NCI-H1417 (cell line): ENCODE measurements around the gene TIMP1.
"Not testable (repeated sequence)": the region's sequence is repeated elsewhere in the genome, so short reads cannot be mapped to it uniquely, and the experiment has no call there.

ENCODE experiments used
- DNase-seq, 3 experiments: peaks; one replicate each; lab custom pipeline; 2025; lab: John Stamatoyannopoulos, UW

TIMP1 gene

DNA sequence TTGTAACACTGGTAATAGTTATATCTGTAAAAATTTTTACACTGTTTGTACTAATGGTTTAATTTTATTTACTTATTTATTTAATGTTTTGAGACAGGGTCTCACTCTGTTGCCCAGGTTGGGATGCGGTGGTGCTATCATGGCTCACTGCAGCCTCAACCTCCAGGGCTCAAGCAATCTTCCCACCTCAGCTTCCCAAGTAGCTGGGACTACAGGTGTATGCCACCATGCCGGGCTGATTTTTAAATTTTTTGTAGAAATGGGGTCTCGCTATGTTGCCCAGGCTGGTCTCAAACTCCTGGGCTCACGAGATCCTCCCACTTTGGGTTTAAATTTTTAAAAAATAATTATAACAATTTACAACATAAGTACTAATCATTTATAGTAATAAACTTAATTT is 20.9 kb downstream of the TIMP1 start:
- DNase-seq = not testable (repeated sequence)

DNA sequence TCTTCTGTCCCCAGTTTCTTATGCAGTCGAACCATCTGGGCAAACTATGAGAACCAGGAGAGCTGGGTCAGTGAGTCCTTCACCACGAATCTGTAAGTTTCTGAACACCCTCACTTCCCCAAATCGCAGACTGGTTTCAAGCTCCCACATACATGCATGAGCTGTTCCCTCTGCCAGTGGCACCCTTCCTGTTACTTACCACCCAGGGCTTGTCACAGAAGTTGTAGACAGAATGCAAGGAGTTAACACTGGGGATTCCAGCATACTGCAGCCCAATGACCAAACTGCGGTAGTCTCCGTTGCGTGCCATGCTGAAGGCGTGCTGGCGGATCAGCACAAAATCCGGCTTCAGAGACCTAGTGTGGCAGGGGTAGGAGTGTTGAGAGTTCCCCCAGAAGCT is 22.8 kb downstream of the TIMP1 start:
- DNase-seq = no peak

DNA sequence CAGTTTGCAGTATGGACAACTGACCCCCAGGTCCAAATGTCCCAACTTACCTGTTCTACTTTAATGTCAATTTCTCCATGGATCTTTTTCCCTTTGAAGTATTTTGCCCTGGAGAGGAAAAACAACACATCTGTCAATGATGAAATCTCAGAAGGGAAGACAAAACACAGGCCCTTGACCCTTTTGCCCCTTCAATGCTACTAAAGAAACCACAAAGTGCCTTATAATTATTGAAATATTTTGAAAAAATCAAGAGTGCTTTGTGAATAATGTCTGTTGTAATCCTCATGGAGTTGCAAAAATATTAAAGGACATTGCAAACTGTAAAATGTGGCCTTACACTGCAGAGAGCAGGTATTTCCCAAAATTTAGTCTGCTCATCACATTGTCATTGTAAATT is 24.9 kb downstream of the TIMP1 start:
- DNase-seq = no peak

DNA sequence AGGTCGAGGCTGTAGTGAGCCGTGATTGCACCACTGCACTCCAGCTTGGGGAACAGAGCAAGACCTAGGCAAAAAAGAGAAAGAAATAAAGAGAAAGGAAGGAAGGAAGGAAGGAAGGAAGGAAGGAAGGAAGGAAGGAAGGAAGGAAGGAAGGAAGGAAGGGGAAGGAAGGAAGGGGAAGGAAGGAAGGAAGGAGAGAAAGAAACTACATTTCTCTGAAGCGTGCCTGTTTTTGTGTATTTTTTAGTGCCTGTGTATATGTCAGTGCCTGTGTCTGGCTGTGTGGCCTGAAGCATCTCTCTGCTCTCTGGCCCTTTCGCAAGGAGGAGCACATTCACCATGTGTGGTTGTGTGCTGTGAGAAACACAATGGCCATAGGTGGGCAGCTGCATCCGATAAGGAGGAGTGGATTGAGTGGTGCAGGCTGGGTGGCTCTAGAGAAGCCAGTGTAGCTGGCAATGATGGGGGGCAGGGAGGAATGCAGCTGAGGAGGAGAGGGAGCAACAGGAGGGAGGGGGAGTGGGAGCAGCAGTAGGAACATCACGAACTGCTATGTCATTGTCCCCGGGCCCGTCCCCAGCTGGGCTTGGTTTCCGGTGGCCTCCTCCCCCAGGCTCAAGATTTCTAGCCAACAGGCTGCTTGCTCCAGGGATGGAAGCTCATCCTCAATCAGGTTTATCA is 26.0 kb downstream of the TIMP1 start:
- DNase-seq = no peak

DNA sequence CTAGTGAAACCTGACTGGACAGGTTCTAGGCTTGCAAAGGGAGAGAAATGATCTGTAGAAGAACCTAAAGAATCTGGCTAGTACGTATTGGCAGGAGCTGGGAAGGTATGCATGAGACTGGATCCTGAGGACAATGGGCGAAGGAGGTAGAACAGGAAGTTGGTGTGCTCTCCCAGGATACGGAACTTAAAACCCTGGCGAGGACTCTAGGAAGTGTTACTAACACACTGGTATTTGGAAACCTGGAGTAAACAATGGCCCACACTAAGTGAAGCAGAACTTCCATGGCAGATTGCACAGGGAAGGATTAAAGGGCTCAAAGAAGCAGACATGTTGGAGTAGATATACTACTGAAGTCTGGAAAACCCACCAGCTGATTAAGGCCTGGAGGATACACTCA is 28.3 kb downstream of the TIMP1 start:
- DNase-seq = no peak

DNA sequence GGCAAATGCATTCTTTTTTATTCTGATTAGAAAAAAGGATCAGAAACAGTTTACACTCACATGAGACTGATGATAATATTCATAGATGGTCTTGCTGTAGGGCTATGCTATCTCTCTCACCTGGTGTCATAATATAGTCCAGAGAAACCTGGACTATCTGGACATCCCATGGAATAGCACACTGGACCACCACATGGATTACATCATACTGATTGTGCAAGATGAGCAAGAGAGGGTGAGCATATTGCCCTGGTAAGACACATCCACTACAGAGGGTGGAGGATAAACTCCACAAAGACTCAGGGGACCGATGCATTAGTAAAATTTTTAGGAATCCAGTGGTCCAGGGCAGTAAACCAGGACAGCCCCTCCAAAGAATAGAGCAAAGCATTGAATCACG is 29.3 kb downstream of the TIMP1 start:
- no peak for DNase-seq

DNA sequence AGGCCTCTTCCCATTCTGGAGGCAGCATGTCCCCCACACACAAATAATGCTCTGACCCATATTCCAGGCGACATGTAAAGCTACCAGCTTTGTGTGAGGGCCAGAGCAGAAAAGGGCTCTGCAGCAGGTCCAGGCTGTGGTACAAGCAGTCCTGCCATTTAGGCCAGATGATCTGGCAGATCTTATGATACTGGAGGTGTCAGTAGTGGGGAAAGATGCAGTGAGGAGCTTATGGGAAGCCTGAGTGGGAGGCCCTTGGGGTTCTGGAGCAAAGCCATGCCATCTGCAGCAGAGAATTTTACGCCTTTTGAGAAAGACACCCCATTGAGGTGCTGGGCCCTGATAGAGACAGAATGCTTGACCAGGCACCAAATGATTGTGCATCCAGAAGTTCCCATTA is 29.7 kb downstream of the TIMP1 start:
- DNase-seq = no peak

DNA sequence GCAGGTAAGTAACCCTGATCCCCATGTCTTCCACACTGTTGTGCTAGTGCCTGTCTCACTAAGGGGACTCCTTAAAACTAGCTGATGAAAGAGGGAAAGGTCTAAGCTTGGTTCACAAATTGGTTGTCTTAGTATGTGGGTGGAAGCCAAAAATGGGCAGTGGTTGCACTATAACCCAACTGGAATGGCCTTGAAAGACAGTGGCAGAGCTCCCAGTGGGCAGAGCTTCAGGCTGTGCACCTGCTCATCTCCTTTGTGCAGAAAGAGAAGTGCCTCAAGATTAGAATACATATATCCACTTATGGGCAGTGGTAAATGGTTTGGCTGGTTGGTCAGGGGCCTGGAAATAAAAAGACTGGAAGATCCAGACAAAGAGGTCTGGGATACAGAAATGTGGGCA is 30.2 kb downstream of the TIMP1 start:
- no peak for DNase-seq

DNA sequence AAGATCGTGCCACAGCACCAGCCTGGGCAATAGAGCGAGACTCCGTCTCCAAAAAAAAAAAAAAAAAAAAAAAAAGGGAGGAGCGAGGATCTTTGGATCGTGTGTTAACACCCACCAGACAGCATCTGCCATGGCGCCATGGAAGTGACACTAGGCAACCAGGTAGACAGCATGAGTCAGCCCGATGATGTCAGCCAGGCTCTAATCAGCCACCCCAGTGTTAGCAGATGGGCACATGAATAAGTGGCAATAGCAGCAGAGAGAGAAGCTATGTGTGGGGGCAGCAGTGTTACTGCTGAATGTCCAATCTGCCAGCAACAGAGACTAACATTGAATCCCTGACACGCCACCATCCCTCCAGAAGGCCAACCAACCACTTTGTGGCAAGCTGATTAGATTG is 30.8 kb downstream of the TIMP1 start:
- no peak for DNase-seq

DNA sequence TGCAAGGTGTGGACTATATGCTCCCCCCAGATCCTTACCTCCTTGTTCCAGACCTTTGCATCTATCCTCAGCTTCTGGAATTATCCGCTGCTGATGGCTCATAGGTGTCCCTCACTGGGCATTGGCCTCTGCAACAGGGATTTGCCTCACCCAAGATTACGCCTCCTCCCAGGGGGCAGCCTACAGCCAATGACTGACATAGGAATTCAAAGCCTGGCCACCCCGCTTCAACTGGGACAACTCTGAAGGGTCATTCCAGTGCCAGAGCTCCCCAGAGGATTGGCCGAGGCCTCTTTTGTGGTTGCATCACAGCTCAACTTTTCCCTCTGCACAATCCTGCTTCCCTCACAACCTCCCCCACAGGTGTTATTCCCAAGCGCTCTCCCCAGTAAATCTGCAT is 32.4 kb downstream of the TIMP1 start:
- DNase-seq = no peak

DNA sequence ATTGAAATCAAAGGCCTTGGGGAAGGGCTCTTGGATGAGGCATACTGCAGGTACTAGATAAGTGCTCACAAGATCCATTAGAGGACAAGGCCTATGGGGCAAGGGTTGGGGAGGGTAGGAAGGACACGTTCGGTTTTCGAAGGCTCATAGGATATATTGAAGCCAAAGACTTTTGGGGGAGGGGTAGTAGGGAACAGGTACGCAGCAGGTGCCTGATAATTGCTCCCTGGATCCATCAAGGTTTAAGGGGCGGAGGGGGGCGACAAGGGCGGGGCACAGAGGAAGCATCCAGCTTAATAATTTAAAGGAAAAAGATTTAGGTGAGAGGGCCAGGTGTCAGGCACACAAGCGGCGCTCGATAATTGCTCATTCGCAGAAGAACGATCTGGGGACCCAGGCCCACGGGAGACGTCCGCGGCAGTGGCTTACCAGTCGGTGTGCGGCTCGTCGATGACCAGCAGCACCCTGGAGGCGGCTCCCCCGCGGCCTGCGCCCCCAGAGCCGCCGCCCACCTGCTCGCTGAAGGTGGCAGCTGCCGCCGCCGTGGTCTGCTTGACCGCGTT is 36.8 kb downstream of the TIMP1 start:
- peak in 2 of 3 experiments; percentile 38 to 57 for DNase-seq

DNA sequence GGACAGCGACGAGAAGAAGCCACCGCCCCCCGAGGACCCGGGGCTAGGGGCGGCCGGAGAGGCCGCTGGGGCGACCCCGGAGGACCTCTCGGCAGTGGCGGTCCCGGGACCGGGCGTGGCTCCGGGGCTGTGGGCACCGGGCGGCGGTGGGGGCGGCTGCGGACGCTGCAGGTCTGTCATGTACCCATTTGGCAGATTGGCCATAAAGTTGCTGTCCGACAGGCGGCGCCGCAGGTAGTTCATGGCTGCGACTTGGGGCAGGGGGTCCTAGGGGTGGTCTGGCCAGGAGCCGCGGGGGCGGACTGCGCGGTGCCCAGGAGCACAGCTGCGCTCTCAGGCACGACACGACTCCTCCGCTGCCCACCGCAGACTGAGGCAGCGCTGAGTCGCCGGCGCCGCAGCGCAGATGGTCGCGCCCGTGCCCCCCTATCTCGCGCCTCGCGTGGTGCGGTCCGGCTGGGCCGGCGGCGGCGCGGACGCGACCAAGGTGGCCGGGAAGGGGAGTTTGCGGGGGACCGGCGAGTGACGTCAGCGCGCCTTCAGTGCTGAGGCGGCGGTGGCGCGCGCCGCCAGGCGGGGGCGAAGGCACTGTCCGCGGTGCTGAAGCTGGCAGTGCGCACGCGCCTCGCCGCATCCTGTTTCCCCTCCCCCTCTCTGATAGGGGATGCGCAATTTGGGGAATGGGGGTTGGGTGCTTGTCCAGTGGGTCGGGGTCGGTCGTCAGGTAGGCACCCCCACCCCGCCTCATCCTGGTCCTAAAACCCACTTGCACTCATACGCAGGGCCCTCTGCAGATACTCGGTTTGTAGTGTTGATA is 37.5 kb downstream of the TIMP1 start, which contains the start of gene SYN1:
Gene SYN1, minus strand, starts transcription at position 372 of the 817 bp plus-strand sequence. Its CDS starts 129 bp downstream, at position 243.
- peak; percentile 67 to 93 (median 90) for DNase-seq

DNA sequence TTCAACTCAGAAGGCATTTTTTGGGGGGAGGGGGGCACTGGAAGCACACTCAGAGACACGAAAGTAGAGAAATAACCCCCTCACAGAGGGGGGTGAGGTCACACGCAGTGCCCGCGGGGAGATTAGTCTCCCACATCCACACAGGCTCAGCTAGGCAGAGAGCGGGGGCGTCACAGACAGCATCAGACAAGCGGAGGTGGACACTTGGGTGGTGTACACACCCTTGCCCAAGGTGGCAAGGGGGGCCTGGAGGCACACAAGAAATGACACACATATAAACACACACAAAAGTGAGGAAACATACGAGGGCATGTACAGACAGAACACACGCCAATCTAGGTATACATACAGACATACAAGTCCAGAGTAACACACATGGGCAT is 38.1 kb downstream of the TIMP1 start:
- no peak for DNase-seq

DNA sequence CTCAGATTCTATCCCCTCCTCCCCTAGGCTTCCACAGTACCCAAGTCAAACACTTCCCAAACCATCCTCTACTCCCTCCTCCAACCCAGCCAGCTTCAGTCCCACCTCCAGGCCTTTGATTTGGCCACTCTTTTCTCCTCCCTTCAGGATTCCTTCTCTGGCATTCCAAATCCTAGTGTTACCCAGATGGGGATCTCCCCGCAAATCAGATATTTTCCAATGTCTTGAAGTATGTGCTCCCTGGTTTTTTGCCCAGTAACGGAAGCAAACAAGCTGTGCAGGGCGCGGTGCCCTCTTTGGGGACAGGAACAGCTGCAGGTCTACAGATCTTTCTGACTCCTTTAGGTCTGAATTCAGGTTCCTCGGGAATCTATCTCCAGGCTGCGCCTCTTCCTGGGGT is 39.6 kb downstream of the TIMP1 start:
- no peak for DNase-seq

DNA sequence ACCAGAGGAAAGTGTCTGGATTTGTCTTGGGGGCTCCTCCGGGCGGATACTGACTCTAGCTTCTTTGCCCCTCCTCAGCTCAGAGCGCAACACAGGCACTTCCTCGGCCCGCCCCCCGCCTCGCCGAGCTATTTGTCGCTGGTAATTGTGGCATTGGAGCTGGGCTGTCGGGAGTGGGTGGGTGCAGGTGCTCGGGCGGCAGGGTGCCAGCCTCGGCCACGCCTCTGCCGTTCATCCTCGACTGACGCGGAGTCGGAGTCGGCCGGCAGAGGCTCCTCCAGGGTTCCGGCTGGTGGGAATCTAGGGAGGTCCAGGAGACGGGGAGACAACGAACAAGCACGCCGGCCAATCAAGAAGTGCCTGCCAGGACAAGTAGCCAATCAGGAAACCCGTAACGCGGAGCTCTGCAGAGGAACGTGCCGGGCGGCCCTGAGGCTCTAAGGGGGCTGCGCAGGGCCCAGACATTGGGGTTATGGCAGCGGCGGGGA is 41.3 kb downstream of the TIMP1 start:
- peak; percentile 69 to 92 (median 78) for DNase-seq

DNA sequence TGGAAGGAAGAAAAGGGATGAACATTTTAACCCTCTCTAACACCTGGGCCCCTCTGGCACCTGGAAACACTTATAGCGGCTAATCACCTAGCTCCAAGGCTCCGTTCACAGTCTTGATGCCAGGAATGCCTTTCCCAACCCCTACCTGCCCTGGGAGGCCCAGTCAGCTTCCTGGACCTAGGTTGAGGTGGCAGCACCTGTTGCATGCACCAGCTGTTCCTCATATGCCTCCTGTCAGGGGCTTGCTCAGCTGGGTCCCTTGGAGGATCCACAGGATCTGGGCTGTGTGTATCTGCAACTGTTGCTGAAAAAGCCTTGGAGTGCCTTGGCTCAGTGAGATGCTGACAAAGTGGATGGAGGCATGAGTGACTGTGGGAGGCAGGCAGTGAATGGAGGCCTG is 43.1 kb downstream of the TIMP1 start:
- peak in 1 of 3 experiments; percentile 12 for DNase-seq

DNA sequence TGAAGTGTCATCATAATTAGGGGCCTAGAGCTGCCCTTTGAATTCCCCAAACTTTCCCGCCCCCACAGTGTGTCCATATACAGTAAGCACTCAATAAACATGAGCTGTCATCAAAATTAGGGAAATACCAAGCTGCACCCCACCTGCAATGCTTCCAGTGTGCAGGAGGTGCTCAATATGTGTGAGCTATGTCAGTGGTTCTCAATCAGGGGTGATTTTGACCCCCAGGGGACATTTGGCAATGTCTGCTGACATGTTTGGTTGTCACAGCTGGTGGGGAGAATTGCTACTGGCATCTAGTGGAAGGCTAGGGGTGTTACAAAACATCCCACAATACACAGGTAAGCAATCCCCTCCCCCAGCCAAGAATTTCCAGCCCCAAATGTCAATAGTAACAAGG is 46.7 kb downstream of the TIMP1 start:
- peak in 1 of 3 experiments; percentile 10 for DNase-seq

DNA sequence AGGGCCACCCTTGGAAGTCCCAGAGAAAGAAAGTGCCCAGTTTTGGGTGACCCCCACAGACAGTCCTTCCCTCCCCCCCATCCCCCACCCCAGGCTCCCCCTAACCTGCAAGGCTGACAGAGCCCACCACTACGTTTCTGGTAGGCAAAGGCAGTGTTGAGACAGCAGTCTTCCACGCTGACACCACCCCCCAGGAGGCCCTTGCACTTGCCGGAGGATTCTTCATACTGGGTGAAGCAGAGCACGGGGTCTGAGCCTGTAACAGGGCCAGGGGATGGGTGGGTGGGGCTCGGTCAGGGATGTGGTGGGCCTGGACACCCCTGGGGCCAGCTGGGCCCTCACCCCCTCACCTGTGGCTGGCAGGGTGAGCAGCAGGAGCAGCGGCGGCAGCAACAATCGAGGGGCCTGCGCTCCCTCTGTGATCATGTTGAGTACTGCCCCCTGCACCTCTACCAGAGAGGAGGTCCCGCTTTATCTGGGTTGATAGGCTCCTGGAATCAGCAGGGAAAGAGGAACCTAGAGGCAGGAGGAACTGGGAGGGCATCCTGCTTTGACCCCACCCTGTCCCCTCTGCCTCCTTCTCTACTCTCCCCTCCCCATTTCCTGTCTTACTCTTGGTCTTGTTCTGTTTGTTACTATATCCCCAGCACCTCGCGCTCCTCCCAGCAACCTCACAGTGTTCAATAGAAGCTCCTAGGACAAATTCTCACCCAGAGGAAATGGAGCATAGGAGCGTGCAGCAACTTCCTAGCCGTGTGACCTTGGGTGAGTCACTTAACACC is 47.4 kb downstream of the TIMP1 start, which contains the start of gene CFP:
Gene CFP, minus strand, starts transcription at position 512 of the 782 bp plus-strand sequence. Its CDS starts 86 bp downstream, at position 426.
- DNase-seq = no peak

DNA sequence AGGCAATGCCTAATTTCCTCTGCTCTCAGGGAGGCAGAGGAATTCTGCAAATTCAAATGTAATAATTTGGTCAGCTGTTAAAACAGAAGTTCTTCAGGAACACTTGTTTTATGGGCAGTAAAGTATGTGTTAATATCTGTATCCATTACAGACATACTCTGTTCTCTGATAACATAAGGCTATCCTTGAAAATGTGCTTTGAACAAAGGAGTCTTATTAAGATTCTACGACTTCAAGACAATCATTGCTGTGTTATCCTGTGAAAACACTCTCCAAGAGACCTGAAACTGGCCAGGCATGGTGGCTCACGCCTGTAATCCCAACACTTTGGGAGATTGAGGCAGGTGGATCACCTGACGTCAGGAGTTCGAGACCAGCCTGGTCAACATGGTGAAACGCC is 49.4 kb downstream of the TIMP1 start:
- DNase-seq = no peak

DNA sequence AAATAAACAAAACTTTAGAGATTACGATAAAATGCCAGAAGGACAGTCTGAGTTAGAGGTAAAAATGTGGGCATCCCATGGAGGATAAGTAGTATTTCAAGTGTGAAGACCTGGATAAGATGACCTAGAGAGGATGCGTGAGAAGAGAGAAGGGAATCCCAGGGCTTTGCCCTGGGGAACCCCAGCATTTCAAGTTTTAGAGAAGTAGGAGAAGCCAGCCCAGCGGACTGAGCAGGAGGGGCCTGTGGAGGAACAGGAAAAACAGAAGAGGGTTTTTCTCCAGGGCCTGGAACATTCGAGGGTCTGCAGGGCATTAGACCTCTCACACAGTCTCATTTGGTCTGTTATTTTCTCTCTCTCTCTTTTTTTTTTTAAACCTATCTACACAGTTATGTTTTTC is 50.4 kb downstream of the TIMP1 start:
- DNase-seq = no peak

DNA sequence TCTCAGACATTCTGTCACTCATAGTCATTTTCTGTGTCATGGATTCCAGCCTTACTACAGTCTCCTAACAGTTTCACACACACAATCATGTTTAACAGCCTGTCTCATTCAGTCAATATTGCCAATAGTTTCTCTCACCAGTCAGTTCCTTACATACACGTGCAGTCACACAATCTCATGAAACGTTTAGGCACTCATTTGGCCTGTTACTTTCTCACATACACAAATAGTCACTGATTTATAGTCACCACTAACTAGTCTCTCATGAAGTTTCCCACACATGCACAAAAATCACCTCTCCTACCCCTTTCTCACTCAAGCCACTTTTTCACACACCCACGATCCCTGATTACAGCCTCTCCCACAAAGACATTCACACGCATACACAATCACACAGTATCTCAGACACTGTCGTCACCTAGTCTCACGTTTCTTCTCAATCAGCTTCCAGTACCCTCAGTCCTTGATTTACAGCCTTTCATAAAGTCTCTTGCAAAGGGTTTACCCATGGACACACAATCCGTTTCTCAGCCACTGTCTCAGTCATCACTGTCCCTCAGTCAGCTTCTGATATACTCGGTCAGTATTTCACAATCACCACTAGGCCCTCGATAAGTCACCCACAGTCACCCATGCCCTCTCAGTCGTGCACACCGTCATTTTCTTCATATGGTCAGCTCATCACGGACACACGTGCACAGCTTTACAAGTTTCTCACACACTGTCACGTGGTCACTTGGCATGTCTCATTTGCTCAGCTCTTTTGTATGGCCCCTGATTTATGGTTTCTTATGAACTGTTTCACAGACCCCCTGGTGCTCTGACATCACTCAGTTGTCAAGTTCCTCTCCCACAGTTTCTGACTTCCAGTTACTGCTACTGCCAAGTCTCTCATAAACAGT is 51.7 kb downstream of the TIMP1 start:
- peak in 1 of 3 experiments; percentile 21 for DNase-seq
